ENCODE data around the gene IZUMO3.

IZUMO3 gene

DNA sequence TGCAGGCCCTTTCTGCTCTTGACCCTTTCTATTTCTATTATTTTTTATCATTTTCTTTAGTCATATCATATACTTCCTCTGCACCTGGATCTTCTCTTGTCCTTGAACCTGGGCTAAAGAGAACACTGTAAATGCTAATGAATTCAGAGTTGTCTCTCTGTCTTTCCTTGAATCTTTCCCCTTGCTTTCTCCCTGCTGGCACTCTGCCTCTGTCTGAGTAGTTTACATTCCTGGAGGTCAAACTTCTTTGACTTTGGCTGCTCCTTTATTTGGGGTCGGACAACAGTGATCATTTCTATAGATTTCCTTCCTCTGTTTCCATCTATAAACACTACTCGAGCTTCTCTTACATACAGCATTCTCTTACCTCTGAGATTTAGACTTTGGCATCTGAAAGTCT is 47.1 kb downstream of the IZUMO3 start:
- TF ChIP-seq, protein P1, sequence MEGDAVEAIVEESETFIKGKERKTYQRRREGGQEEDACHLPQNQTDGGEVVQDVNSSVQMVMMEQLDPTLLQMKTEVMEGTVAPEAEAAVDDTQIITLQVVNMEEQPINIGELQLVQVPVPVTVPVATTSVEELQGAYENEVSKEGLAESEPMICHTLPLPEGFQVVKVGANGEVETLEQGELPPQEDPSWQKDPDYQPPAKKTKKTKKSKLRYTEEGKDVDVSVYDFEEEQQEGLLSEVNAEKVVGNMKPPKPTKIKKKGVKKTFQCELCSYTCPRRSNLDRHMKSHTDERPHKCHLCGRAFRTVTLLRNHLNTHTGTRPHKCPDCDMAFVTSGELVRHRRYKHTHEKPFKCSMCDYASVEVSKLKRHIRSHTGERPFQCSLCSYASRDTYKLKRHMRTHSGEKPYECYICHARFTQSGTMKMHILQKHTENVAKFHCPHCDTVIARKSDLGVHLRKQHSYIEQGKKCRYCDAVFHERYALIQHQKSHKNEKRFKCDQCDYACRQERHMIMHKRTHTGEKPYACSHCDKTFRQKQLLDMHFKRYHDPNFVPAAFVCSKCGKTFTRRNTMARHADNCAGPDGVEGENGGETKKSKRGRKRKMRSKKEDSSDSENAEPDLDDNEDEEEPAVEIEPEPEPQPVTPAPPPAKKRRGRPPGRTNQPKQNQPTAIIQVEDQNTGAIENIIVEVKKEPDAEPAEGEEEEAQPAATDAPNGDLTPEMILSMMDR (IDR thresholded peaks at IDR 0.05; ENCODE audit: unreplicated experiment in 3 of 3): no peak
- Mint-ChIP-seq H3K27me3 (ENCODE audit: low read depth) (no peaks in the 10 kb centered on the region), H3K36me3 (ENCODE audit: low read depth) (no peaks in the 10 kb centered on the region), H3K4me3 (no peak overlapping the region), H3K4me1 (peaks cover 15% of the 10 kb centered on the region), H3K27ac (no peak overlapping the region), H3K9me3 (no peaks in the 10 kb centered on the region)

DNA sequence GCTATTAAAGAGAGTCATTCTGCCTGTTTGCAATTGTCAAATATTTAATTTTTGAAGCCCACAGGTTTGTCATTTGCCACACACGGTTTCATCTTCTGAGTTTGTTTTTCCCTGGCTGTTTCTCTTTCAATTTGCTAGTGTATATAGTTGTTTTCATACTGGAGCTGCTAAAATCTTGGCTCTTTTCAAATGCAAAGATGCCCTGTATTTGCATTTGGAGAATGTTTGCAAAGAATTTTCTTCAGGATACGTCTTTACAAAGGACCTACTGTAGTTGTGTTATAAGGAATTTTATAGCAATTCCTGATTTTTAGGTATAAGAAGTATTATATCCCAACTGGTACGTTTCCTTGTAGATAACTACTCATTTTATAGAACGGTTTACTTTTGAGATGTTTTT is 48.0 kb downstream of the IZUMO3 start:
- Mint-ChIP-seq H3K4me3 (no peak overlapping the region), H3K36me3 (ENCODE audit: low read depth) (no peaks in the 10 kb centered on the region), H3K27me3 (ENCODE audit: low read depth) (no peaks in the 10 kb centered on the region), H3K27ac (no peak overlapping the region), H3K4me1 (peaks cover 12% of the 10 kb centered on the region), H3K9me3 (no peaks in the 10 kb centered on the region)
- TF ChIP-seq, protein P1 (IDR thresholded peaks at IDR 0.05; ENCODE audit: unreplicated experiment in 3 of 3): no peak
